Keratinocyte (primary cell): ENCODE data around the gene AANAT. TPM values are rescaled to one million over a fixed set of nuclear protein-coding genes. Genes with fewer than 3 reads are reported as not detected.

ENCODE experiments used
- DNase-seq: peaks from one replicate; pipeline ENCODE4 v3.0.0-alpha.2; 2011; ENCODE audit warnings: low read depth, missing footprints, low spot score
- FAIRE-seq: peaks from 2 replicates; lab custom pipeline; 2011; peaks lifted over from hg19 to GRCh38; lab: Jason Lieb, UNC
- H2AFZ ChIP-seq: 2 replicates; pipeline ENCODE4 v1.6.0; 2012; ENCODE audit warnings: low read length, control low read depth, inconsistent platforms; ENCODE audit not compliant: control insufficient read depth
- H3K27ac ChIP-seq: 2 replicates; pipeline ENCODE4 v1.5.1; 2011; ENCODE audit warnings: low read length; ENCODE audit not compliant: control insufficient read depth, insufficient read depth
- H3K27me3 ChIP-seq: 3 replicates; pipeline ENCODE4 v1.6.0; 2011; ENCODE audit warnings: low read length; ENCODE audit not compliant: control insufficient read depth, insufficient read depth; ENCODE audit errors: extremely low read depth
- H3K36me3 ChIP-seq, 2 experiments: 2 replicates in 1 of 2; 3 replicates in 1 of 2; pipeline ENCODE4 v1.5.1; 2011; ENCODE audit warnings: low read length in 2 of 2, mild to moderate bottlenecking in 1 of 2; ENCODE audit not compliant: control insufficient read depth in 2 of 2, insufficient read depth in 2 of 2; ENCODE audit errors: extremely low read depth in 1 of 2
- H3K4me1 ChIP-seq: 3 replicates; pipeline ENCODE4 v1.5.1; 2011; ENCODE audit warnings: low read length; ENCODE audit not compliant: control insufficient read depth, insufficient read depth; ENCODE audit errors: extremely low read depth
- H3K4me2 ChIP-seq: 3 replicates; pipeline ENCODE4 v1.6.0; 2011; ENCODE audit warnings: low read depth, low read length; ENCODE audit not compliant: control insufficient read depth, insufficient read depth; ENCODE audit errors: extremely low read depth
- H3K4me3 ChIP-seq, 3 experiments: fragments of 200-600 bp in 1 of 3; sonication (generic) in 1 of 3; 2 replicates in 2 of 3; 3 replicates in 1 of 3; pipeline ENCODE4 v1.5.1; 2011 to 2016; ENCODE audit warnings: low read length in 3 of 3, mild to moderate bottlenecking in 3 of 3, control low read depth in 2 of 3, inconsistent platforms in 1 of 3, low read depth in 1 of 3, mixed read lengths in 1 of 3, mixed run types in 1 of 3, moderate library complexity in 1 of 3; ENCODE audit not compliant: control insufficient read depth in 2 of 3, insufficient read depth in 2 of 3; ENCODE audit errors: extremely low read depth in 1 of 3
- H3K79me2 ChIP-seq: 2 replicates; pipeline ENCODE4 v1.6.0; 2012; ENCODE audit warnings: low read length; ENCODE audit not compliant: control insufficient read depth, insufficient read depth
- H3K9ac ChIP-seq: 3 replicates; pipeline ENCODE4 v1.6.0; 2011; ENCODE audit warnings: low read length; ENCODE audit not compliant: control insufficient read depth, insufficient read depth; ENCODE audit errors: extremely low read depth
- H3K9me1 ChIP-seq: 3 replicates; pipeline ENCODE4 v1.6.0; 2011; ENCODE audit warnings: low read length; ENCODE audit not compliant: control insufficient read depth, insufficient read depth; ENCODE audit errors: extremely low read depth
- H3K9me3 ChIP-seq: 2 replicates; pipeline ENCODE4 v1.5.1; 2012; ENCODE audit warnings: low read depth, low read length; ENCODE audit not compliant: control insufficient read depth
- H4K20me1 ChIP-seq: 3 replicates; pipeline ENCODE4 v1.6.0; 2011; ENCODE audit warnings: low read length; ENCODE audit not compliant: control insufficient read depth, insufficient read depth; ENCODE audit errors: extremely low read depth
- EZH2 ChIP-seq: IDR thresholded peaks from one replicate; pipeline ENCODE4 v1.6.1; 2012; ENCODE audit warnings: inconsistent platforms, mild to moderate bottlenecking, low read length, moderate library complexity
- dilution Hi-C: fragments of 300-500 bp; cut with MboI; formaldehyde crosslinking; loops from one replicate; pipeline ENCODE4 v1.7.0; 2020; ENCODE audit warnings: low sequenced_read_pairs; ENCODE audit not compliant: extremely low pct_ligation_motif_present
- polyA plus RNA-seq, 5 experiments: library from polyadenylated mRNA; depleted of rRNA in 3 of 5; stranded (reverse) in 3 of 5; stranded (forward) in 1 of 5; unstranded in 1 of 5; fragments of >200 nt; gene quantifications; 1 replicate in 1 of 5; 2 replicates in 3 of 5; 3 replicates in 1 of 5; pipeline versions ENCODE4 v1.2.1 to v1.2.3, GENCODE V29; 2011 to 2012; ENCODE audit warnings: missing spikeins in 2 of 5, low read depth in 1 of 5, low replicate concordance in 1 of 5
- TF ChIP-seq, protein P1 (sequence below), 3 experiments: IDR thresholded peaks in 1 of 3; conservative IDR thresholded peaks in 1 of 3; optimal IDR thresholded peaks in 1 of 3; 2 replicates in 2 of 3; 3 replicates in 1 of 3; pipeline versions ENCODE3 to v1.5.1; 2011; ENCODE audit warnings: low read length in 3 of 3, mild to moderate bottlenecking in 3 of 3, moderate library complexity in 2 of 3, control low read depth in 1 of 3, inconsistent platforms in 1 of 3; ENCODE audit not compliant: insufficient read depth in 2 of 3; ENCODE audit errors: extremely low read depth in 1 of 3

Gene AANAT
- polyA plus RNA-seq, 1 donor (not counting 4 experiments of a cell fraction or from before 2014, with no cell fraction given), result not detected

DNA sequence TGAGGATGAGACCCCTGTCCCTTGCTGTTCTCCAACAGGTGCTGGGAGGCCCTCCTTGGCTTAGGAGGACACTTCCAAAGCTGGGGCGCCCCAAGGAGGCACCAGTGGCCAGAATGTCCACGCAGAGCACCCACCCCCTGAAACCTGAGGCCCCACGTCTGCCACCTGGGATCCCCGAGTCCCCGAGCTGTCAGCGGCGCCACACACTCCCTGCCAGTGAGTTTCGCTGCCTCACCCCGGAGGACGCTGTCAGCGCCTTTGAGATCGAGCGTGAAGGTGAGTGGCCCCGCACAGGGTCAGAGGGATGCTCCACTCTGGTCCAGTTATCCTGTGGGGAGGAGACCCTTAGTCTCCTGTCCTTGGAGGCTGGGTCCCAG is 1.2 kb downstream of the AANAT start:
- Histone ChIP-seq H3K27ac (no peak overlapping the region), H3K4me2 (no peak overlapping the region), H3K36me3 (peaks cover 9 to 27% of the 10 kb centered on the region in 2 experiments), H2AFZ (no peak overlapping the region), H3K9ac (no peak overlapping the region), H3K9me3 (no peaks in the 10 kb centered on the region), H3K4me1 (no peaks in the 10 kb centered on the region), H3K79me2 (no peaks in the 10 kb centered on the region), H3K27me3 (no peaks in the 10 kb centered on the region), H3K4me3 (no peak overlapping the region), H3K9me1 (no peaks in the 10 kb centered on the region), H4K20me1 (no peaks in the 10 kb centered on the region)
- TF ChIP-seq, protein P1, sequence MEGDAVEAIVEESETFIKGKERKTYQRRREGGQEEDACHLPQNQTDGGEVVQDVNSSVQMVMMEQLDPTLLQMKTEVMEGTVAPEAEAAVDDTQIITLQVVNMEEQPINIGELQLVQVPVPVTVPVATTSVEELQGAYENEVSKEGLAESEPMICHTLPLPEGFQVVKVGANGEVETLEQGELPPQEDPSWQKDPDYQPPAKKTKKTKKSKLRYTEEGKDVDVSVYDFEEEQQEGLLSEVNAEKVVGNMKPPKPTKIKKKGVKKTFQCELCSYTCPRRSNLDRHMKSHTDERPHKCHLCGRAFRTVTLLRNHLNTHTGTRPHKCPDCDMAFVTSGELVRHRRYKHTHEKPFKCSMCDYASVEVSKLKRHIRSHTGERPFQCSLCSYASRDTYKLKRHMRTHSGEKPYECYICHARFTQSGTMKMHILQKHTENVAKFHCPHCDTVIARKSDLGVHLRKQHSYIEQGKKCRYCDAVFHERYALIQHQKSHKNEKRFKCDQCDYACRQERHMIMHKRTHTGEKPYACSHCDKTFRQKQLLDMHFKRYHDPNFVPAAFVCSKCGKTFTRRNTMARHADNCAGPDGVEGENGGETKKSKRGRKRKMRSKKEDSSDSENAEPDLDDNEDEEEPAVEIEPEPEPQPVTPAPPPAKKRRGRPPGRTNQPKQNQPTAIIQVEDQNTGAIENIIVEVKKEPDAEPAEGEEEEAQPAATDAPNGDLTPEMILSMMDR (optimal IDR thresholded peaks at IDR 0.05 in 1 of 3, IDR thresholded peaks at IDR 0.05 in 1 of 3, conservative IDR thresholded peaks at IDR 0.05 in 1 of 3; ENCODE audit: extremely low read depth in 1 of 3, insufficient read depth in 2 of 3, low read length in 3 of 3), result no peak
- TF ChIP-seq EZH2, result no peak
- dilution Hi-C loops, result no loop called here
- DNase-seq (no peak), FAIRE-seq (no peak)

DNA sequence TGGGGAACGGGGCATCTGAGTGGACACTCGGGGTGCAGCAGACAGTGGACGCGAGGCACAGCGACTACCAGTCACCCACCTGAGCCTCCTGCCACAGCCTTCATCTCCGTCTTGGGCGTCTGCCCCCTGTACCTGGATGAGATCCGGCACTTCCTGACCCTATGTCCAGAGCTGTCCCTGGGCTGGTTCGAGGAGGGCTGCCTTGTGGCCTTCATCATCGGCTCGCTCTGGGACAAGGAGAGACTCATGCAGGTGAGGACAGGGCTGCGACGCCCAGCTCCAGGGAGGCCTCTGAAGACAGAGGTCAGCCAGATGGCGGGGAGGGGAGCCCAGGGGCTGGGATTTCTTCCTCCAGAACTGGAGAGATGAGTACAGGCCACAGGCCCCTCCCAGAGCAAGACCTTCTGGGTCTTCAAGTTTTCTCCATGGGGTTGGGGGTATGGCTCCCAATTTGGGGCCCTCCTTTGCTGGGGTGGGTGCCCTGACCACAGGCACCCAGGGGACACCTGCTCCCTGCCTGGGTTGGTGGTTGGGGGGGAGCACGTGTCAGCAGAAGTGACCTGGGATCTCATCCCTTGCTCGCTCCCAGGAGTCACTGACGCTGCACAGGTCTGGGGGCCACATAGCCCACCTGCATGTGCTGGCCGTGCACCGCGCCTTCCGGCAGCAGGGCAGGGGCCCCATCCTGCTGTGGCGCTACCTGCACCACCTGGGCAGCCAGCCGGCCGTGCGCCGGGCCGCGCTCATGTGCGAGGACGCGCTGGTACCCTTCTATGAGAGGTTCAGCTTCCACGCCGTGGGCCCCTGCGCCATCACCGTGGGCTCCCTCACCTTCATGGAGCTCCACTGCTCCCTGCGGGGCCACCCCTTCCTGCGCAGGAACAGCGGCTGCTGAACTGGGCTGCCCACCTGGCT is 1.9 kb downstream of the AANAT start:
- no peak for TF ChIP-seq EZH2
- TF ChIP-seq, protein P1 (optimal IDR thresholded peaks at IDR 0.05 in 1 of 3, IDR thresholded peaks at IDR 0.05 in 1 of 3, conservative IDR thresholded peaks at IDR 0.05 in 1 of 3; ENCODE audit: extremely low read depth in 1 of 3, insufficient read depth in 2 of 3, low read length in 3 of 3), result no peak
- Histone ChIP-seq H3K79me2 (no peaks in the 10 kb centered on the region), H3K27ac (no peak overlapping the region), H3K9ac (no peak overlapping the region), H4K20me1 (no peaks in the 10 kb centered on the region), H3K4me3 (no peak overlapping the region), H3K4me2 (no peak overlapping the region), H3K36me3 (peaks cover 9 to 34% of the 10 kb centered on the region in 2 experiments), H3K9me3 (no peaks in the 10 kb centered on the region), H2AFZ (no peak overlapping the region), H3K4me1 (no peaks in the 10 kb centered on the region), H3K9me1 (no peaks in the 10 kb centered on the region), H3K27me3 (no peaks in the 10 kb centered on the region)
- dilution Hi-C loops, result no loop called here
- FAIRE-seq, result no peak
- DNase-seq, result no peak
